Measurements from ENCODE around the gene ZNF398.

Gene ZNF398

GRCh38 chr7:149150981-149151380 lies 3.7 kb downstream of the ZNF398 start:
- DNase-seq (ENCODE audit: low read depth, low spot score) = no peak

- no peak for DNase-seq (ENCODE audit: low read depth, low spot score)
Measured at GRCh38 chr7:149153346-149153745, 6.1 kb downstream of the ZNF398 start.

- peak; percentile 77 for DNase-seq (ENCODE audit: low read depth, low spot score)
Measured at GRCh38 chr7:149154056-149154455, 6.8 kb downstream of the ZNF398 start.

- no peak for DNase-seq (ENCODE audit: low read depth, low spot score)
Measured at GRCh38 chr7:149156898-149157297, 9.6 kb downstream of the ZNF398 start.

GRCh38 chr7:149161241-149161848 lies 14.1 kb downstream of the ZNF398 start:
- no peak for DNase-seq (ENCODE audit: low read depth, low spot score)

GRCh38 chr7:149166142-149166541 lies 18.9 kb downstream of the ZNF398 start:
- no peak for DNase-seq (ENCODE audit: low read depth, low spot score)

- no peak for DNase-seq (ENCODE audit: low read depth, low spot score)
Measured at GRCh38 chr7:149166630-149167352, 19.5 kb downstream of the ZNF398 start.

GRCh38 chr7:149171892-149172533 lies 24.8 kb downstream of the ZNF398 start:
- DNase-seq (ENCODE audit: low read depth, low spot score) = no peak

- DNase-seq (ENCODE audit: low read depth, low spot score) = no peak
Measured at GRCh38 chr7:149172534-149172920, 25.3 kb downstream of the ZNF398 start.

- no peak for DNase-seq (ENCODE audit: low read depth, low spot score)
Measured at GRCh38 chr7:149175150-149175549, 27.9 kb downstream of the ZNF398 start.

GRCh38 chr7:149179241-149179640 lies 32.0 kb downstream of the ZNF398 start:
- DNase-seq (ENCODE audit: low read depth, low spot score) = no peak

GRCh38 chr7:149180722-149181449 lies 33.6 kb downstream of the ZNF398 start:
- DNase-seq (ENCODE audit: low read depth, low spot score) = no peak

- no peak for DNase-seq (ENCODE audit: low read depth, low spot score)
Measured at GRCh38 chr7:149181450-149181790, 34.2 kb downstream of the ZNF398 start.

- DNase-seq (ENCODE audit: low read depth, low spot score) = no peak
Measured at GRCh38 chr7:149184274-149184673, 37.0 kb downstream of the ZNF398 start.

- DNase-seq (ENCODE audit: low read depth, low spot score) = no peak
Measured at GRCh38 chr7:149188213-149188612, 41.0 kb downstream of the ZNF398 start.

- DNase-seq (ENCODE audit: low read depth, low spot score) = no peak
Measured at GRCh38 chr7:149188637-149189259, 41.5 kb downstream of the ZNF398 start.

- no peak for DNase-seq (ENCODE audit: low read depth, low spot score)
Measured at GRCh38 chr7:149191851-149192250, 44.6 kb downstream of the ZNF398 start.

GRCh38 chr7:149194799-149195179 lies 47.5 kb downstream of the ZNF398 start:
- DNase-seq (ENCODE audit: low read depth, low spot score) = no peak

GRCh38 chr7:149195180-149196150 lies 48.2 kb downstream of the ZNF398 start, which contains the start of gene ZNF282:
Gene ZNF282 (plus strand): TSS chr7:149195546. CDS start chr7:149195590, 44 bp downstream.
- DNase-seq (ENCODE audit: low read depth, low spot score) = peak; percentile 94

- peak; percentile 50 for DNase-seq (ENCODE audit: low read depth, low spot score)
Measured at GRCh38 chr7:149196151-149196704, 49.0 kb downstream of the ZNF398 start.
